HG03045 (cell line): Measurements from ENCODE around the gene TEX50.
"Not testable (repeated sequence)": the region's sequence is repeated elsewhere in the genome, so short reads cannot be mapped to it uniquely, and the experiment has no call there.

Experiments
- ATAC-seq: cut with Tn5 transposase; IDR thresholded peaks from one replicate; pipeline ENCODE4 v1.9.1; 2021; ENCODE audit warnings: mild to moderate bottlenecking, moderate library complexity; ENCODE audit not compliant: unreplicated experiment

Gene TEX50

DNA sequence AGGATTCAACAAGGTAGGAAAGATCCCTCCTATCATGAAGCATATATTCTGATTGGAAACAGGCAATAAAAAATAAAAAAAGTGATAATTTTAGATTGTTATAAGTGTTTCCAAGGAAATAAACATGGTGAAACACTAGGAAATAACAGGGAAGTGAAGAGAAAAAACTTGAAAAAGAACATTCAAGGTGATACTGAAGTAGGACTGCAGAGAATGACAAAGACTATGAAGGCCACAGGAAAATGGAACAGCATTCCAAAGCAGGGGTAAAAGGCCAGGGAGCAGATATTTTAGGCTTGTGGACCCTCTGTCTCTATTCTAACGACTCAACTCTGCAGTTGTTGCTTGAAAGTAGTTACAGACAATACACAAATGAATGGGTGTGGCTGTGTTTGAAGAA is 26.6 kb downstream of the TEX50 start:
- ATAC-seq = no peak

DNA sequence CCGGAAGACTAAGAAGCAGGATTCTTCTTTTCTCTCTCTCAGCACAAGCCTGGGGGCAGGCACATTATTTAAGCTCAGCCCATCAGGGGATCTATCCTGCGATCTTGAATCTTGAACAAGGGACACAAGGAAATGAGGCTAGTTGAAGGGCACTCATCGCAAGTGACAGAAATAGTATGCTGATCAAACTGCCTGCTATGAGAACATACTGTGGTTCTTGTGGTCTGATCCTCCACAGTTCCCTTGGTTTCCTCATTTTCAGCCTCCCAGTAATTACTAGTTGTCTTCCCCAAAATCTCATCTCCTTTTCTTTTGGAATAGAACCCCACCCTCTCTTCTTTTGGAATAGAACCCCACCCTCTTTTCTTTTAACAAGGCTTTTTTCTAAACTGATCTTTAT is 28.0 kb downstream of the TEX50 start:
- ATAC-seq = no peak

DNA sequence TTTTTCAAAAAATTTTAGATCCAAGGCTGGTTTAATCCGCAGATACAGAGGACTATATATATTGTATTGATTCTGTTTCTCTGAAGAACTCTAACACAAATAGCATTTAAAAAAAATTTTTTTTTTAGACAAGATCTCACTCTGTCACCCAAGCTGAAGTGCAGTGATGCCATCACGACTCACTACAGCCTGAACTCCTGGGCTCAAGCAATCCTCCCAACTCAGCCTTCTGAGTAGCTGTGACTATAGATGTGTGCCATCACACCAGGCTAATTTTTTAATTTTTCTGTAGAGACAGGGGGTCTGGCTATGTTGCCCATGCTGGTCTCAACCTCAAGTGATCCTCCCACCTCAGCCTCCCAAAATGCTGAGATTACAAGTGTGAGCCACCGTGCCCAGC is 31.5 kb downstream of the TEX50 start:
- no peak for ATAC-seq

DNA sequence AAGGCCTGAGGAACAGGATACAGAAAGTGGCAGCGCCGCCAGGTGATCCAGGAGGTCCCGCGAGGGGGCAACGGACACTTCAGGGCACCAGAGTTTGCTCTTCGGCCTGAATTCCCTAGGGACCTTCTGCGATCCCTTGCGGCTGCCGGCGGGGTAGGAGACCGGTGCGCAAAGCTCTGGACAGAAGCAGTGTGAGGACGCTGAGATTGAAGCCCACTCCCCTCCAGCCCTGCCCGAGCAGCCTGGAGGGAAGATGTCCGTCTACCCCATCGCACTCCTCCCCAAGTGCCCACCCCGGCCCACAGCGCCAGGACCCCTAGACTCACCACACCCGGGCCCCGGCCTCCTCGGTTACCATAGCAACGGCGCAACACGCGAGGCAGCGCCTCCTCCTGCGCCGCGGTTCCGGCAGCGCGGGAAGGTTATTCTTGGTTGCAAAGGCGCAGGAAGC is 34.4 kb downstream of the TEX50 start, which contains the start of gene ANKRD45:
TSS of gene ANKRD45 (minus strand) at position 361 of the 451 bp plus-strand sequence. CDS start 10,433 bp downstream, outside the sequence.
- ATAC-seq = no peak

DNA sequence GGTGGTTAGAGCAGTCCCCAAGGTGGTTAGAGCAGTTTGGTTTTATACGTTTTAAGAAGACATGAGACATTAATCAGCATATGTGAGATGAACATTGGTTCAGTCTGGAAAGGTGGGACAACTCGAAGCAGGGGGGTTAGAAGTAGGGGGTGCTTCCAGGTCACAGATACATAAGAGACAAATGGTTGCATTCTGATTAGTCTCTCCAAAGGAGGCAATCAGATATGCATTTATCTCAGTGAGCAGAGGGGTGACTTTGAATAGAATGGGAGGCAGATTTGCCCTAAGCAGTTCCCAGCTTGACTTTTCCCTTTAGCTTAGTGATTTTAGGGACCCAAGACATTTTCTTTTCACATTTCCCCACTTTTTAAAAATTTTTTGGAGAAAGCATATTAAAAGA is 39.4 kb downstream of the TEX50 start:
- not testable (repeated sequence) for ATAC-seq

DNA sequence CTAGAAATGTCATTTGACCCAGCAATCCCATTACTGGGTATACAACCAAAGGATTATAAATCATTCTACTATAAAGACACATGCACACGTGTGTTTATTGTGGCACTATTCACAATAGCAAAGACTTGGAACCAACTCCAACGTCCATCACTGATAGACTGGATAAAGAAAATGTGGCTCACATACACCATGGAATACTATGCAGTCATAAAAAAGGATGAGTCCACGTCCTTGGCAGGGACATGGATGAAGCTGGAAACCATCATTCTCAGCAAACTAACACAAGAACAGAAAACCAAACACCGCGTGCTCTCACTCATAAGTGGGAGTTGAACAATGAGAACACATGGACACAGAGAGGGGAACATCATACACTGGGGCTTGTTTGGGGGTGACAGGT is 45.0 kb downstream of the TEX50 start:
- ATAC-seq = not testable (repeated sequence)

DNA sequence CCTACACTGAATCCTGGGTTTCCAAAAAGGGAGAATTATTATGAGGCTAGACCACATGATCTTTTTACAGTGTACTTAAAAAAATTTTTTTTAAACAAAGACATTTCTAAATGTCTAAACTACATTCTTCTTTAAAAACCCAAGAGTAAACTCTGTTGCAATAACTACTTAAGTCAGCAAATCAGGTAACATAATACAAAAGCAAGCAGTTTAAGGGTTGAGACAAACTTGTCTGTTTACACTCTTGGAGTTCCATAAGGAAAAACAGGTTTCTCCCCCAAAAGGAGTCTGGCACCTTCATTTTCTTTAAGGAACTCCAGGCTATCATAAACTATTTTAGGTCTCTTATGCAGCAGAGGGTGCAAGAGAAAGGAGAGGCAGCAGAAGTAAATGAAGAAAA is 47.0 kb downstream of the TEX50 start:
- no peak for ATAC-seq

DNA sequence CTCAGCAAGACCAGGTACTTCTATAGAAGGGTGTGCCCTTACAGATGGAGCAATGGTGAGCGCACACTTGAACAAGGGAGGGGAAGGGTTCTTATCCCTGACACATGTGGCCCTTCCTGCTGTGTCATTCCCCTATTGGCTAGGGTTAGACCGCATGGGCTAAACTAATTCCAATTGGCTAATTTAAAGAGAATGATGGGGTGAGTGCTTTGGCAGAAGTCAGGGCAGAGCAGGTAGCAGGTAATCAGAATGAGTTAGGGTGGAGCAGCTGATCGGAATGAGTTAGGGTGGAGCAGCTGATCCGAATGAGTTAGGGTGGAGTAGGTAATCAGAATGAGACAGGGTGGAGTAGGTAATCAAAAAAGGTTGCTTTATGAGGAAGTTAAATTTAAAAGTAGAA is 48.7 kb downstream of the TEX50 start:
- ATAC-seq = not testable (repeated sequence)

DNA sequence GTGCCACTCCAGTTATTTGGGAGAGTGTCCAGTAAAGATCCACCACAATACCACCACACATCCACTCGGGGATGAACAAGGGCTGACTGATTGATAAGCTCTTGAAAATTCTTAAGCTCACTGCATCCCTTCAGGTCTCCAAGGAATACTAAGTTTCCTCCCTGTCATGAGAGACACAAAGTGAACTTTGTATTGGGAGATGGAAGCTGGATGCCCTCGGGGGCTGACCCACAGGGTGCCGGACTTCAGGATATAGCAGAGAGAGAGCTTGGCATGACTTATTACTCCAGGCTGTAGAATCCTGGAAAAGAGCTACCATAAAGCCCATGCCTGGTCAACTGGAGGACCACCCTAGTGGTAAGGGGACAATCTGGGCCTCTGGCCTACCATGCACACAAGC is 50.0 kb downstream of the TEX50 start:
- not testable (repeated sequence) for ATAC-seq
